Parathyroid adenoma (tissue), 2 donors: ENCODE data around the gene COPB2.
"Not testable (repeated sequence)": the region's sequence is repeated elsewhere in the genome, so short reads cannot be mapped to it uniquely, and the experiment has no call there.

Experiments used
- H2AFZ ChIP-seq: fragments of 300-600 bp; sonication (generic); one replicate; pipeline ENCODE4 v1.7.0; 2017; ENCODE audit warnings: antibody characterized with exemption, mild to moderate bottlenecking
- H3K27ac ChIP-seq: fragments of 300-600 bp; sonication (generic); one replicate; pipeline ENCODE4 v1.7.0; 2017
- H3K27me3 ChIP-seq: fragments of 300-600 bp; sonication (generic); one replicate; pipeline ENCODE4 v1.7.0; 2017; ENCODE audit warnings: low read length; ENCODE audit not compliant: control insufficient read depth, insufficient read depth
- H3K36me3 ChIP-seq: fragments of 300-600 bp; sonication (generic); one replicate; pipeline ENCODE4 v1.7.0; 2017; ENCODE audit warnings: low read length; ENCODE audit not compliant: control insufficient read depth, insufficient read depth
- H3K4me1 ChIP-seq: fragments of 300-600 bp; sonication (generic); one replicate; pipeline ENCODE4 v1.7.0; 2017; ENCODE audit warnings: control low read depth
- H3K4me2 ChIP-seq: fragments of 300-600 bp; sonication (generic); one replicate; pipeline ENCODE4 v1.7.0; 2017; ENCODE audit warnings: low read length
- H3K4me3 ChIP-seq: fragments of 300-600 bp; sonication (generic); one replicate; pipeline ENCODE4 v1.7.0; 2017; ENCODE audit warnings: low read depth, low read length
- H3K79me2 ChIP-seq: fragments of 300-600 bp; sonication (generic); one replicate; pipeline ENCODE4 v1.7.0; 2017; ENCODE audit warnings: control low read depth
- H3K9ac ChIP-seq: fragments of 300-600 bp; sonication (generic); one replicate; pipeline ENCODE4 v1.7.0; 2017; ENCODE audit warnings: mild to moderate bottlenecking
- H3K9me3 ChIP-seq: fragments of 300-600 bp; sonication (generic); one replicate; pipeline ENCODE4 v1.7.0; 2017; ENCODE audit warnings: low read length; ENCODE audit not compliant: control insufficient read depth
- TF ChIP-seq, protein P1 (sequence below): fragments of 300-600 bp; sonication (generic); IDR thresholded peaks from one replicate; pipeline ENCODE4 v1.7.0; 2017; ENCODE audit warnings: antibody characterized with exemption, mild to moderate bottlenecking
- donor health status: primary hyperparathyroidism.

COPB2 gene

DNA sequence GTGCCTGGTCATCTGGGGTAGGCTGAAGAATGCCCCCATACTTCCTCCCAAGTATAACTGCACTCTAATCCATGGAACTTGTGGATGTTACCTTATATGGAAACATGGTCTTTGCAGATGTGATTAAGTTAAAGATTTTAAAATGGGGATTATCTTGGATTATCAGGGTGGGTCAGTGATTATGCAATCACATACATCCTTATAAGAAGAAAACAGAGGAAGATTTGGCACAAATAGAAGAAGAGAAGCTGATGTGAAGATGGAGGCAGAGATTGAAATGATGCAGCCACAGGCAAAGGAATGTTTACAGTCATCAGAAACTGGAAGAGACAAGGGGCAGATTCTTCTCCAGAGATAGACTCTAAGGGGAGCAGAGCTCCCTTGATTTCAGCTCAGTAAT is 47.4 kb downstream of the COPB2 start:
- H3K36me3 ChIP-seq: no peaks in the 10 kb centered on the region
- H3K4me3 ChIP-seq: no peak overlapping the region
- H3K4me1 ChIP-seq: peaks cover 12% of the 10 kb centered on the region
- H3K27ac ChIP-seq: no peak overlapping the region
- H3K9ac ChIP-seq: no peak overlapping the region
- no peaks in the 10 kb centered on the region for H3K9me3 ChIP-seq
- TF ChIP-seq, protein P1, sequence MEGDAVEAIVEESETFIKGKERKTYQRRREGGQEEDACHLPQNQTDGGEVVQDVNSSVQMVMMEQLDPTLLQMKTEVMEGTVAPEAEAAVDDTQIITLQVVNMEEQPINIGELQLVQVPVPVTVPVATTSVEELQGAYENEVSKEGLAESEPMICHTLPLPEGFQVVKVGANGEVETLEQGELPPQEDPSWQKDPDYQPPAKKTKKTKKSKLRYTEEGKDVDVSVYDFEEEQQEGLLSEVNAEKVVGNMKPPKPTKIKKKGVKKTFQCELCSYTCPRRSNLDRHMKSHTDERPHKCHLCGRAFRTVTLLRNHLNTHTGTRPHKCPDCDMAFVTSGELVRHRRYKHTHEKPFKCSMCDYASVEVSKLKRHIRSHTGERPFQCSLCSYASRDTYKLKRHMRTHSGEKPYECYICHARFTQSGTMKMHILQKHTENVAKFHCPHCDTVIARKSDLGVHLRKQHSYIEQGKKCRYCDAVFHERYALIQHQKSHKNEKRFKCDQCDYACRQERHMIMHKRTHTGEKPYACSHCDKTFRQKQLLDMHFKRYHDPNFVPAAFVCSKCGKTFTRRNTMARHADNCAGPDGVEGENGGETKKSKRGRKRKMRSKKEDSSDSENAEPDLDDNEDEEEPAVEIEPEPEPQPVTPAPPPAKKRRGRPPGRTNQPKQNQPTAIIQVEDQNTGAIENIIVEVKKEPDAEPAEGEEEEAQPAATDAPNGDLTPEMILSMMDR: no peak
- H3K4me2 ChIP-seq: no peak overlapping the region
- H2AFZ ChIP-seq: no peak overlapping the region
- peaks cover 12% of the 10 kb centered on the region for H3K79me2 ChIP-seq
- no peaks in the 10 kb centered on the region for H3K27me3 ChIP-seq

- no peaks in the 10 kb centered on the region for H3K27me3 ChIP-seq
- no peak overlapping the region for H2AFZ ChIP-seq
- H3K4me3 ChIP-seq: no peak overlapping the region
- TF ChIP-seq, protein P1: no peak
- H3K4me2 ChIP-seq: no peak overlapping the region
- H3K9ac ChIP-seq: no peak overlapping the region
- no peaks in the 10 kb centered on the region for H3K9me3 ChIP-seq
- no peaks in the 10 kb centered on the region for H3K36me3 ChIP-seq
- H3K4me1 ChIP-seq: peaks cover 11% of the 10 kb centered on the region
- no peak overlapping the region for H3K27ac ChIP-seq
- H3K79me2 ChIP-seq: peaks cover 12% of the 10 kb centered on the region
These were observed 48.7 kb downstream of the COPB2 start for GRCh38 chr3:139340784-139341183.

- Histone ChIP-seq H3K9me3 (no peaks in the 10 kb centered on the region), H3K9ac (no peak overlapping the region), H3K79me2 (peaks cover 5% of the 10 kb centered on the region), H3K4me2 (no peak overlapping the region), H3K27me3 (no peaks in the 10 kb centered on the region), H3K4me1 (no peaks in the 10 kb centered on the region), H3K4me3 (no peak overlapping the region), H2AFZ (no peak overlapping the region), H3K27ac (no peak overlapping the region), H3K36me3 (no peaks in the 10 kb centered on the region)
- TF ChIP-seq, protein P1: no peak
These were observed 50.1 kb downstream of the COPB2 start for GRCh38 chr3:139339219-139339906.

DNA sequence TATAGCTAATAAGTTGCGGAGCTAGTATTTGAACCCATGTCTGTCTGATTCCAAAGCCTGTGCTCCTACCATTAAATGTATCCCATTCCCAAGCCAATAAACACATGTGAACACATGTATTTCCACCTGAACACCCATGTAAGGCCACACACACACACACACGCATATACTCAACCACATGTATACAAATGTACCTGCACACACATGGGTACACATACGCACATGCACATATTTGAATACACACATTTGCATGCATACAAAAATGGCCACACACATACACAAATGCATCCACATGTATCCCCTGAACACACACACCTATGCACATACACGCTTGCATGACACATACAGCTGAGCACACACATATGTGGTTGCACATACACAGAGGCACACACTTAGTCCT is 51.0 kb downstream of the COPB2 start:
- Histone ChIP-seq H3K79me2 (no peaks in the 10 kb centered on the region), H3K9ac (no peak overlapping the region), H3K4me3 (no peak overlapping the region), H3K4me2 (no peak overlapping the region), H3K4me1 (no peaks in the 10 kb centered on the region), H3K9me3 (no peaks in the 10 kb centered on the region), H2AFZ (no peak overlapping the region), H3K27ac (no peak overlapping the region), H3K27me3 (no peaks in the 10 kb centered on the region), H3K36me3 (no peaks in the 10 kb centered on the region)
- TF ChIP-seq, protein P1: no peak

DNA sequence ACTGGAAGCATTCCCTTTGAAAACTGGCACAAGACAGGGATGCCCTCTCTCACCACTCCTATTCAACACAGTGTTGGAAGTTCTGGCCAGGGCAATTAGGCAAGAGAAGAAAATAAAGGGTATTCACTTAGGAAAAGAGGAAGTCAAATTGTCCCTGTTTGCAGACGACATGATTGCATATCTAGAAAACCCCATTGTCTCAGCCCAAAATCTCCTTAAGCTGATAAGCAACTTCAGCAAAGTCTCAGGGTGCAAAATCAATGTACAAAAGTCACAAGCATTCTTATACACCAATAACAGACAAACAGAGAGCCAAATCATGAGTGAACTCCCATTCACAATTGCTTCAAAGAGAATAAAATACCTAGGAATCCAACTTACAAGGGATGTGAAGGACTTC is 54.8 kb downstream of the COPB2 start:
- H3K27me3 ChIP-seq, H3K4me2 ChIP-seq, H3K79me2 ChIP-seq, H3K4me3 ChIP-seq, H2AFZ ChIP-seq, H3K9me3 ChIP-seq, H3K4me1 ChIP-seq, H3K27ac ChIP-seq, H3K9ac ChIP-seq, H3K36me3 ChIP-seq: not testable (repeated sequence)
